GM23338 (cell line): ENCODE results near the gene STARD4.

ENCODE experiments used
- CREB1 ChIP-seq: fragments of 250-450 bp; sonication (Bioruptor Pico); IDR thresholded peaks from 2 replicates; pipeline ENCODE4 v1.5.0; 2020; ENCODE audit warnings: low read depth, mild to moderate bottlenecking, moderate library complexity
- EZH2 ChIP-seq: fragments of 200-600 bp; sonication (generic); IDR thresholded peaks from one replicate; pipeline ENCODE4 v1.8.0; 2017; ENCODE audit warnings: antibody characterized with exemption, mild to moderate bottlenecking, low read depth; ENCODE audit not compliant: unreplicated experiment
- EZH2phosphoT487 ChIP-seq: fragments of 200-600 bp; sonication (generic); IDR thresholded peaks from one replicate; pipeline ENCODE4 v1.8.1; 2018; ENCODE audit warnings: antibody characterized with exemption; ENCODE audit not compliant: unreplicated experiment
- JUNB ChIP-seq: IDR thresholded peaks from one replicate; pipeline ENCODE4 v1.6.1; 2016; ENCODE audit warnings: antibody characterized with exemption; ENCODE audit not compliant: unreplicated experiment
- NANOG ChIP-seq: IDR thresholded peaks from 2 replicates; pipeline ENCODE4 v1.6.1; 2016; ENCODE audit warnings: antibody characterized with exemption, borderline replicate concordance
- POLR2AphosphoS5 ChIP-seq: IDR thresholded peaks from 2 replicates; pipeline ENCODE4 v1.6.1; 2016; ENCODE audit warnings: antibody characterized with exemption, low read depth
- STAT1 ChIP-seq: IDR thresholded peaks from one replicate; pipeline ENCODE4 v1.6.1; 2016; ENCODE audit warnings: antibody characterized with exemption; ENCODE audit not compliant: unreplicated experiment
- ZNF114 ChIP-seq: fragments of 250-450 bp; sonication (Bioruptor Pico); IDR thresholded peaks from 2 replicates; pipeline ENCODE4 v1.5.0; 2020; ENCODE audit warnings: mild to moderate bottlenecking, moderate library complexity
- ZNF331 ChIP-seq: fragments of 250-450 bp; sonication (Bioruptor Pico); IDR thresholded peaks from 2 replicates; pipeline ENCODE4 v1.5.0; 2020; ENCODE audit warnings: low read depth, mild to moderate bottlenecking, moderate library complexity
- TF ChIP-seq, protein P1 (sequence below): IDR thresholded peaks from one replicate; pipeline ENCODE4 v1.6.1; 2018; ENCODE audit warnings: antibody characterized with exemption; ENCODE audit not compliant: unreplicated experiment
- TF ChIP-seq, protein P2 (sequence below), 2 experiments: fragments of 200-600 bp in 1 of 2; sonication (generic) in 1 of 2; conservative IDR thresholded peaks; 2 replicates each; pipeline versions ENCODE4 v1.5.1 to v1.6.1; 2016 to 2017; ENCODE audit warnings: antibody characterized with exemption in 2 of 2, low read depth in 2 of 2, mild to moderate bottlenecking in 2 of 2, moderate library complexity in 1 of 2
- TF ChIP-seq, protein P3 (sequence below): IDR thresholded peaks from 2 replicates; pipeline ENCODE4 v1.6.1; 2016; ENCODE audit warnings: antibody characterized with exemption
- TF ChIP-seq, protein P4 (sequence below): fragments of 250-450 bp; sonication (Bioruptor Pico); IDR thresholded peaks from 2 replicates; pipeline ENCODE4 v1.5.0; 2020; ENCODE audit warnings: mild to moderate bottlenecking, moderate library complexity

DNA sequence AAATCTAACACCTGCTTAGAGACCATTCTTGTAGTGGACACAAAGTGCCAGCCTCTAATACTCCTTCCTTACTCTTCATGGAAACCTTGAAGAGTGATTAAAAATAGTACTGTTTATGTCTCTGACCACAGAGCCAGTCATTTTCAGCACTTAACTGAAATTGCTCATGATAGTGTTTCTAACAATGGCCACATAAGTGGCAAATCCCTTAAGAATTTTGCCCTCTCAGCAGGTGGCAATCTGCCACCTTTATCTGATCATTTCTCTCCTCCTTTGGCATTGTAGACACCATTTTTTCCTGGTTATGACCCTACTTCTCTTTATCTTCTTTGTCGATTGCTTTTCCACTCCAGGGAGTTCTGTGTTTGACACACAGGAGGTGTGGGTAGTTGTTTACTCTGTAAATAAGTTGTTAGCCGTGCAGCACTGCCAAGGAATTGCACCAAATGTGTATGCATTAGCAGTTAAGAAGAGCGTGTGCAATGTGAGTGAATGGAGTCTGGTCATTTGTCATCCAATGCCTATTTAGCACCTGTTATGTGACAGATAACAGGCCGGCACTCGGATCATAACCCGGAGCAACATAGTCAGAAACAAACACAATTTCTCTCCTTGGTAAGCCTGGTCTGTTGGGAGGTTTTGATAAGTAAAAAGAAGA lies 36.8 kb upstream of the STARD4 start:
- TF ChIP-seq, protein P1, sequence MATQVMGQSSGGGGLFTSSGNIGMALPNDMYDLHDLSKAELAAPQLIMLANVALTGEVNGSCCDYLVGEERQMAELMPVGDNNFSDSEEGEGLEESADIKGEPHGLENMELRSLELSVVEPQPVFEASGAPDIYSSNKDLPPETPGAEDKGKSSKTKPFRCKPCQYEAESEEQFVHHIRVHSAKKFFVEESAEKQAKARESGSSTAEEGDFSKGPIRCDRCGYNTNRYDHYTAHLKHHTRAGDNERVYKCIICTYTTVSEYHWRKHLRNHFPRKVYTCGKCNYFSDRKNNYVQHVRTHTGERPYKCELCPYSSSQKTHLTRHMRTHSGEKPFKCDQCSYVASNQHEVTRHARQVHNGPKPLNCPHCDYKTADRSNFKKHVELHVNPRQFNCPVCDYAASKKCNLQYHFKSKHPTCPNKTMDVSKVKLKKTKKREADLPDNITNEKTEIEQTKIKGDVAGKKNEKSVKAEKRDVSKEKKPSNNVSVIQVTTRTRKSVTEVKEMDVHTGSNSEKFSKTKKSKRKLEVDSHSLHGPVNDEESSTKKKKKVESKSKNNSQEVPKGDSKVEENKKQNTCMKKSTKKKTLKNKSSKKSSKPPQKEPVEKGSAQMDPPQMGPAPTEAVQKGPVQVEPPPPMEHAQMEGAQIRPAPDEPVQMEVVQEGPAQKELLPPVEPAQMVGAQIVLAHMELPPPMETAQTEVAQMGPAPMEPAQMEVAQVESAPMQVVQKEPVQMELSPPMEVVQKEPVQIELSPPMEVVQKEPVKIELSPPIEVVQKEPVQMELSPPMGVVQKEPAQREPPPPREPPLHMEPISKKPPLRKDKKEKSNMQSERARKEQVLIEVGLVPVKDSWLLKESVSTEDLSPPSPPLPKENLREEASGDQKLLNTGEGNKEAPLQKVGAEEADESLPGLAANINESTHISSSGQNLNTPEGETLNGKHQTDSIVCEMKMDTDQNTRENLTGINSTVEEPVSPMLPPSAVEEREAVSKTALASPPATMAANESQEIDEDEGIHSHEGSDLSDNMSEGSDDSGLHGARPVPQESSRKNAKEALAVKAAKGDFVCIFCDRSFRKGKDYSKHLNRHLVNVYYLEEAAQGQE = no peak
- TF ChIP-seq EZH2phosphoT487 (no peak), ZNF114 (CRISPR knock-in tag) (no peak), EZH2 (no peak), ZNF331 (CRISPR knock-in tag) (no peak), STAT1 (no peak), POLR2AphosphoS5 (no peak), CREB1 (no peak), NANOG (no peak), JUNB (no peak)
- TF ChIP-seq, protein P2, sequence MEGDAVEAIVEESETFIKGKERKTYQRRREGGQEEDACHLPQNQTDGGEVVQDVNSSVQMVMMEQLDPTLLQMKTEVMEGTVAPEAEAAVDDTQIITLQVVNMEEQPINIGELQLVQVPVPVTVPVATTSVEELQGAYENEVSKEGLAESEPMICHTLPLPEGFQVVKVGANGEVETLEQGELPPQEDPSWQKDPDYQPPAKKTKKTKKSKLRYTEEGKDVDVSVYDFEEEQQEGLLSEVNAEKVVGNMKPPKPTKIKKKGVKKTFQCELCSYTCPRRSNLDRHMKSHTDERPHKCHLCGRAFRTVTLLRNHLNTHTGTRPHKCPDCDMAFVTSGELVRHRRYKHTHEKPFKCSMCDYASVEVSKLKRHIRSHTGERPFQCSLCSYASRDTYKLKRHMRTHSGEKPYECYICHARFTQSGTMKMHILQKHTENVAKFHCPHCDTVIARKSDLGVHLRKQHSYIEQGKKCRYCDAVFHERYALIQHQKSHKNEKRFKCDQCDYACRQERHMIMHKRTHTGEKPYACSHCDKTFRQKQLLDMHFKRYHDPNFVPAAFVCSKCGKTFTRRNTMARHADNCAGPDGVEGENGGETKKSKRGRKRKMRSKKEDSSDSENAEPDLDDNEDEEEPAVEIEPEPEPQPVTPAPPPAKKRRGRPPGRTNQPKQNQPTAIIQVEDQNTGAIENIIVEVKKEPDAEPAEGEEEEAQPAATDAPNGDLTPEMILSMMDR (conservative IDR thresholded peaks at IDR 0.05; ENCODE audit: low read depth in 2 of 2) = no peak
- TF ChIP-seq, protein P3, sequence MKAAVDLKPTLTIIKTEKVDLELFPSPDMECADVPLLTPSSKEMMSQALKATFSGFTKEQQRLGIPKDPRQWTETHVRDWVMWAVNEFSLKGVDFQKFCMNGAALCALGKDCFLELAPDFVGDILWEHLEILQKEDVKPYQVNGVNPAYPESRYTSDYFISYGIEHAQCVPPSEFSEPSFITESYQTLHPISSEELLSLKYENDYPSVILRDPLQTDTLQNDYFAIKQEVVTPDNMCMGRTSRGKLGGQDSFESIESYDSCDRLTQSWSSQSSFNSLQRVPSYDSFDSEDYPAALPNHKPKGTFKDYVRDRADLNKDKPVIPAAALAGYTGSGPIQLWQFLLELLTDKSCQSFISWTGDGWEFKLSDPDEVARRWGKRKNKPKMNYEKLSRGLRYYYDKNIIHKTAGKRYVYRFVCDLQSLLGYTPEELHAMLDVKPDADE = no peak
- TF ChIP-seq, protein P4, sequence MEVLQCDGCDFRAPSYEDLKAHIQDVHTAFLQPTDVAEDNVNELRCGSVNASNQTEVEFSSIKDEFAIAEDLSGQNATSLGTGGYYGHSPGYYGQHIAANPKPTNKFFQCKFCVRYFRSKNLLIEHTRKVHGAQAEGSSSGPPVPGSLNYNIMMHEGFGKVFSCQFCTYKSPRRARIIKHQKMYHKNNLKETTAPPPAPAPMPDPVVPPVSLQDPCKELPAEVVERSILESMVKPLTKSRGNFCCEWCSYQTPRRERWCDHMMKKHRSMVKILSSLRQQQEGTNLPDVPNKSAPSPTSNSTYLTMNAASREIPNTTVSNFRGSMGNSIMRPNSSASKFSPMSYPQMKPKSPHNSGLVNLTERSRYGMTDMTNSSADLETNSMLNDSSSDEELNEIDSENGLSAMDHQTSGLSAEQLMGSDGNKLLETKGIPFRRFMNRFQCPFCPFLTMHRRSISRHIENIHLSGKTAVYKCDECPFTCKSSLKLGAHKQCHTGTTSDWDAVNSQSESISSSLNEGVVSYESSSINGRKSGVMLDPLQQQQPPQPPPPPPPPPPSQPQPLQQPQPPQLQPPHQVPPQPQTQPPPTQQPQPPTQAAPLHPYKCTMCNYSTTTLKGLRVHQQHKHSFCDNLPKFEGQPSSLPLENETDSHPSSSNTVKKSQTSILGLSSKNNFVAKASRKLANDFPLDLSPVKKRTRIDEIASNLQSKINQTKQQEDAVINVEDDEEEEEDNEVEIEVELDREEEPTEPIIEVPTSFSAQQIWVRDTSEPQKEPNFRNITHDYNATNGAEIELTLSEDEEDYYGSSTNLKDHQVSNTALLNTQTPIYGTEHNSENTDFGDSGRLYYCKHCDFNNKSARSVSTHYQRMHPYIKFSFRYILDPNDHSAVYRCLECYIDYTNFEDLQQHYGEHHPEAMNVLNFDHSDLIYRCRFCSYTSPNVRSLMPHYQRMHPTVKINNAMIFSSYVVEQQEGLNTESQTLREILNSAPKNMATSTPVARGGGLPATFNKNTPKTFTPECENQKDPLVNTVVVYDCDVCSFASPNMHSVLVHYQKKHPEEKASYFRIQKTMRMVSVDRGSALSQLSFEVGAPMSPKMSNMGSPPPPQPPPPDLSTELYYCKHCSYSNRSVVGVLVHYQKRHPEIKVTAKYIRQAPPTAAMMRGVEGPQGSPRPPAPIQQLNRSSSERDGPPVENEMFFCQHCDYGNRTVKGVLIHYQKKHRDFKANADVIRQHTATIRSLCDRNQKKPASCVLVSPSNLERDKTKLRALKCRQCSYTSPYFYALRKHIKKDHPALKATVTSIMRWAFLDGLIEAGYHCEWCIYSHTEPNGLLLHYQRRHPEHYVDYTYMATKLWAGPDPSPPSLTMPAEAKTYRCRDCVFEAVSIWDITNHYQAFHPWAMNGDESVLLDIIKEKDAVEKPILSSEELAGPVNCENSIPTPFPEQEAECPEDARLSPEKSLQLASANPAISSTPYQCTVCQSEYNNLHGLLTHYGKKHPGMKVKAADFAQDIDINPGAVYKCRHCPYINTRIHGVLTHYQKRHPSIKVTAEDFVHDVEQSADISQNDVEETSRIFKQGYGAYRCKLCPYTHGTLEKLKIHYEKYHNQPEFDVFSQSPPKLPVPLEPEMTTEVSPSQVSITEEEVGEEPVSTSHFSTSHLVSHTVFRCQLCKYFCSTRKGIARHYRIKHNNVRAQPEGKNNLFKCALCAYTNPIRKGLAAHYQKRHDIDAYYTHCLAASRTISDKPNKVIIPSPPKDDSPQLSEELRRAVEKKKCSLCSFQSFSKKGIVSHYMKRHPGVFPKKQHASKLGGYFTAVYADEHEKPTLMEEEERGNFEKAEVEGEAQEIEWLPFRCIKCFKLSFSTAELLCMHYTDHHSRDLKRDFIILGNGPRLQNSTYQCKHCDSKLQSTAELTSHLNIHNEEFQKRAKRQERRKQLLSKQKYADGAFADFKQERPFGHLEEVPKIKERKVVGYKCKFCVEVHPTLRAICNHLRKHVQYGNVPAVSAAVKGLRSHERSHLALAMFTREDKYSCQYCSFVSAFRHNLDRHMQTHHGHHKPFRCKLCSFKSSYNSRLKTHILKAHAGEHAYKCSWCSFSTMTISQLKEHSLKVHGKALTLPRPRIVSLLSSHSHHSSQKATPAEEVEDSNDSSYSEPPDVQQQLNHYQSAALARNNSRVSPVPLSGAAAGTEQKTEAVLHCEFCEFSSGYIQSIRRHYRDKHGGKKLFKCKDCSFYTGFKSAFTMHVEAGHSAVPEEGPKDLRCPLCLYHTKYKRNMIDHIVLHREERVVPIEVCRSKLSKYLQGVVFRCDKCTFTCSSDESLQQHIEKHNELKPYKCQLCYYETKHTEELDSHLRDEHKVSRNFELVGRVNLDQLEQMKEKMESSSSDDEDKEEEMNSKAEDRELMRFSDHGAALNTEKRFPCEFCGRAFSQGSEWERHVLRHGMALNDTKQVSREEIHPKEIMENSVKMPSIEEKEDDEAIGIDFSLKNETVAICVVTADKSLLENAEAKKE = no peak
